Adrenal gland (tissue), 5 donors: ENCODE measurements around the gene TPBGL.

Experiments
- POLR2A ChIP-seq, 2 donors: fragments of 450-650 bp; IDR thresholded peaks; one replicate each; pipeline ENCODE4 v1.6.1; 2017; ENCODE audit warnings: antibody characterized with exemption in 2 of 2, mild to moderate bottlenecking in 2 of 2, moderate library complexity in 1 of 2
- TF ChIP-seq, protein P1 (sequence below), 6 experiments: fragments of 450-650 bp in 4 of 6; fragments of 200-600 bp in 2 of 6; sonication (generic) in 1 of 6; IDR thresholded peaks; 1 replicate in 5 of 6; 2 replicates in 1 of 6; pipeline versions ENCODE4 v1.5.1 to v1.8.0; 2016 to 2021; ENCODE audit warnings: antibody characterized with exemption in 6 of 6, mild to moderate bottlenecking in 2 of 6, moderate library complexity in 1 of 6
- donor health status: DM: no; HTN: no; CAD: no.

DNA sequence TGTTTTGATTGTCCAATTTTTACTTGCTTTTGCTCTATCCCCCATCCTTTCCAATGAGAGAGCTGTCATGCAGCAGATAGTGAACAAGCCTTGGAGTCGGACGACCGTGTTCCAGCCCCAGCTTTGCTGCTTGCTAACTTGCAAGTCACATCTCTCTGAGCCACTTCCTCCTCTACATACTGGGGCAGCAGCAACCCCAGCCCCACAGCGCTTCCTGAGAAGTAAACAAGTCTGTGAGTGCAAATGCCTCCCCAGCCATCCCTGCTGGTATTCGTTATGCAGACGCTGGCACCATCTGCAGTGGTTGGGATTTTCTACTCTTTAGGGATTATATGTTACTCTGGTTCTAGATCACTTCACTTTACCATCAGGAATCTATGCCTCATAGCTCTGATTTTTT, 35.0 kb downstream of the TPBGL start:
- TF ChIP-seq, protein P1, sequence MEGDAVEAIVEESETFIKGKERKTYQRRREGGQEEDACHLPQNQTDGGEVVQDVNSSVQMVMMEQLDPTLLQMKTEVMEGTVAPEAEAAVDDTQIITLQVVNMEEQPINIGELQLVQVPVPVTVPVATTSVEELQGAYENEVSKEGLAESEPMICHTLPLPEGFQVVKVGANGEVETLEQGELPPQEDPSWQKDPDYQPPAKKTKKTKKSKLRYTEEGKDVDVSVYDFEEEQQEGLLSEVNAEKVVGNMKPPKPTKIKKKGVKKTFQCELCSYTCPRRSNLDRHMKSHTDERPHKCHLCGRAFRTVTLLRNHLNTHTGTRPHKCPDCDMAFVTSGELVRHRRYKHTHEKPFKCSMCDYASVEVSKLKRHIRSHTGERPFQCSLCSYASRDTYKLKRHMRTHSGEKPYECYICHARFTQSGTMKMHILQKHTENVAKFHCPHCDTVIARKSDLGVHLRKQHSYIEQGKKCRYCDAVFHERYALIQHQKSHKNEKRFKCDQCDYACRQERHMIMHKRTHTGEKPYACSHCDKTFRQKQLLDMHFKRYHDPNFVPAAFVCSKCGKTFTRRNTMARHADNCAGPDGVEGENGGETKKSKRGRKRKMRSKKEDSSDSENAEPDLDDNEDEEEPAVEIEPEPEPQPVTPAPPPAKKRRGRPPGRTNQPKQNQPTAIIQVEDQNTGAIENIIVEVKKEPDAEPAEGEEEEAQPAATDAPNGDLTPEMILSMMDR (IDR thresholded peaks at IDR 0.05), result no peak
- TF ChIP-seq POLR2A (IDR thresholded peaks at IDR 0.05), result no peak
